ENCODE data around the gene SMYD3.

Gene SMYD3

DNA sequence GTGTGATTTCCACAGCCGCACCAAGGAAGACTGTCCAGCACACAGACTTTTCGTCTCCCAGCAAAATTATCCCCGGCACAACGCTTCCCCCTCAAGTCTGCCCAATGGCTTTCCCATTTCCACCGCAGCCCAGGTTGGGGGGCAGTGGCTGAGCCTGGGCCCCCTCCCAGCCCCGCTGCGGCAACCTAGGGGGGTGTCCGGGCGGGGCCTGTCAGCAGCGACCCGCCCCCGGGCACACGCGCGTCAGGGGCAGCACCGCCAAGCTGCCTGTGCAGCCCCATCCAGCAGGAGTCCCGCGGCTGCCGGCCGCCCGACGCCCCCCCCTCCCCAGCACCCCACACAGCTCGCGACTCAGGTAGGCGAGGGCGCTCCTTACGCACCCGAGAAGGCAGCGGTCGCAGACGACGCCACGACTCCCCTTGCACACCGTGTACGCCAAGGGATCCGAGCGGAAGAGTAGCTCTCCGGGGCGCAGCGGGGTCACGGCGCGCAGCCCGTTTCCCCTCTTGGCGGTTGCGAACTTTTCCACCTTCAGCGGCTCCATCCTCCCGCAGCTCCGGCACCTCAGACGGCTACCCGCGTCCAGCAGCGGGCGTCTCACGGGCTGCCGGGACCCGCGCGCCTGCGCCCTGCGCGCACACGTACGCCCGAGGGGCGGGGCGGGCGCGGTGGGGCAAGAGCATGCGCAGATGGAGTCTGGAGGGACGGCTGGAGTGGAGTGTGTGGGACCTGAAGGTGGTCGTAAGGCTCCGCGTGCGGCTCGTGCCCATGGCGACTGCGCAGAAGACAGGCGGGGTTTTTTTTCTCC is at the start of gene SMYD3:
Gene SMYD3 (minus strand): TSS at position 606 of the 808 bp plus-strand sequence.
- ATAC-seq (ENCODE audit: low read depth): peak; percentile 88
- Mint-ChIP-seq H3K4me1 (peaks cover 25% of the 10 kb centered on the region), H3K9me3 (no peaks in the 10 kb centered on the region), H3K27ac (peak within 1 kb of the TSS; percentile 84), H3K27me3 (no peaks in the 10 kb centered on the region), H3K36me3 (no peaks in the 10 kb centered on the region), H3K4me3 (peak within 1 kb of the TSS; percentile 92)
- peak; percentile 58 to 71 for DNase-seq (ENCODE audit: low spot score in 2 of 2)

DNA sequence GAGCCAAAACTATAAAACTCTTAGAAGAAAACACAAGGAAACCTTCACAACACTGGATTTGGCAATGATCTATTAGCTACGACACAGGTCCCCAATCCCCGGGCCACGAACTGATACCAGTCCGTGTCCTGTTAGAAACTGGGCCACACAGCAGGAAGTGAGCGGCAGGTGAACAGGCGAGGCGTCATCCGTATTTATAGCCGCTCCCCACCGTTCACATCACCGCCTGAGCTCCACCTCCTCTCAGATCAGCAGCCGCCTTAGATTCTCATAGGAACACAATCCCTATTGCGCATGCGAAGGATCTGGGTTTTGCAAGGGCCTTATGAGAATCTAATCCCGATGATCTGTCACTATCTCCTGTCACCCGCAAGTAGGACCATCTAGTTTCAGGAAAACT is 47.1 kb upstream of the SMYD3 start:
- Mint-ChIP-seq H3K36me3 (peaks cover 32% of the 10 kb centered on the region), H3K27me3 (no peaks in the 10 kb centered on the region), H3K9me3 (no peaks in the 10 kb centered on the region), H3K4me1 (peaks cover 3% of the 10 kb centered on the region), H3K4me3 (no peak overlapping the region), H3K27ac (no peak overlapping the region)
- DNase-seq (ENCODE audit: low spot score in 2 of 2): no peak
- ATAC-seq (ENCODE audit: low read depth): no peak

DNA sequence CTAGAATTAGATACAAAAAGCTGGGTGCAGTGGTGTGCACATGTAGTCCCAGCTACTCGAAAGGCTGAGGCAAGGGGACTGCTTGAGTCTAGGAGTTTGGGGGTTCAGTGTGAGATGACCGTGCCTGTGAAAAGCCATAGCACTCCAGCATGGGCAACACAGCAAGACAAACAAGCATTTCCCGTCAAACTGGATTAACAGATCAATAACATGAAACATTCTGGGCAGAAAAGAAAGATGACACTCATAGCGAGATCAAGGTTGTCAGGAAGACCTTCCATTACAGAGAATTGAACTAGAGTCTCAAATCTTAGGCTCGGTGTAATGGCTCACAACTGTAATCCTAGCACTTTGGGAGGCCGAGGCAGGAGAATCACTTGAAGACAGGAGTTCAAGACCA is 45.0 kb upstream of the SMYD3 start:
- peaks cover 3% of the 10 kb centered on the region for H3K4me1 Mint-ChIP-seq
- DNase-seq (ENCODE audit: low spot score in 2 of 2): no peak
- peaks cover 32% of the 10 kb centered on the region for H3K36me3 Mint-ChIP-seq
- no peaks in the 10 kb centered on the region for H3K9me3 Mint-ChIP-seq
- no peak overlapping the region for H3K4me3 Mint-ChIP-seq
- H3K27ac Mint-ChIP-seq: no peak overlapping the region
- no peak for ATAC-seq (ENCODE audit: low read depth)
- no peaks in the 10 kb centered on the region for H3K27me3 Mint-ChIP-seq

DNA sequence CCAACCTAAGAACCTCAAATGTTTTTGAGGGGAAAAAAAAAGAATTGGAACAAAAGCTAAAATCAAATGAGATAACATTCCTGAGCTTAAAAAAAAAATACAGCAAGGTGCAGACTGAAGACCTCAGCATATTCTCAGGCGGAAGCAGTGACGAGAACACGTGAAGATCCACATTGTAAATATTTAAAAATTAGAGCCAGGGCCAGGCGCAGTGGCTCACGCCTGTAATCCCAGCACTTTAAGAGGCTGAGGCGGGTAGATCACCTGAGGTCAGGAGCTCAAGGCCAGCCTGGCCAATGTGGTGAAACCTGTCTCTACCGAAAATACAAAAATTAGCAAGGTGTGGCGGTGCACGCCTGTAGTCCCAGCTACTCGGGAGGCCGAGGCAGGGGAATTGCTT is 43.3 kb upstream of the SMYD3 start:
- DNase-seq (ENCODE audit: low spot score in 2 of 2): no peak
- Mint-ChIP-seq H3K4me1 (peaks cover 3% of the 10 kb centered on the region), H3K9me3 (no peaks in the 10 kb centered on the region), H3K4me3 (no peak overlapping the region), H3K27ac (no peak overlapping the region), H3K27me3 (no peaks in the 10 kb centered on the region), H3K36me3 (peaks cover 26% of the 10 kb centered on the region)
- ATAC-seq (ENCODE audit: low read depth): no peak

DNA sequence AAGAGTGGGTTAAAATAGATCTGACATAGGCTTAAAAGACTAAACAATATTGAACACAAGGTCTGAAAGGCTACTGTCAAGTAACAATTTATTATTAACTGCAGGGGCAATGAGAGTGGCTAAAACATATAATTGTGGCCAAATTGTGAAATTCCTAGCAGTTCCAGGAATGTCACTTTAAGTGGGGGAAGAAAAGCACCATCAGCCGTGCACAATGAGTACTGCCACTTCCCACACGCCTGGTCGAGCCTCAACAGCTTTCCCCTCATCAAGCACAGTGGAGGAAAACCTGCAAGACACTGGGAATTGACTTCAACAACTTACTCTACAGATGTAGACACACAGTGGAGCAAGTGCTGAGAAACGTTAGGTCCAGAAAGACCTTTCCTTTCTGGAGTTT is 42.6 kb upstream of the SMYD3 start:
- no peaks in the 10 kb centered on the region for H3K9me3 Mint-ChIP-seq
- H3K4me3 Mint-ChIP-seq: no peak overlapping the region
- no peak overlapping the region for H3K27ac Mint-ChIP-seq
- ATAC-seq (ENCODE audit: low read depth): no peak
- H3K27me3 Mint-ChIP-seq: no peaks in the 10 kb centered on the region
- H3K36me3 Mint-ChIP-seq: peaks cover 21% of the 10 kb centered on the region
- no peak for DNase-seq (ENCODE audit: low spot score in 2 of 2)
- H3K4me1 Mint-ChIP-seq: peaks cover 3% of the 10 kb centered on the region

DNA sequence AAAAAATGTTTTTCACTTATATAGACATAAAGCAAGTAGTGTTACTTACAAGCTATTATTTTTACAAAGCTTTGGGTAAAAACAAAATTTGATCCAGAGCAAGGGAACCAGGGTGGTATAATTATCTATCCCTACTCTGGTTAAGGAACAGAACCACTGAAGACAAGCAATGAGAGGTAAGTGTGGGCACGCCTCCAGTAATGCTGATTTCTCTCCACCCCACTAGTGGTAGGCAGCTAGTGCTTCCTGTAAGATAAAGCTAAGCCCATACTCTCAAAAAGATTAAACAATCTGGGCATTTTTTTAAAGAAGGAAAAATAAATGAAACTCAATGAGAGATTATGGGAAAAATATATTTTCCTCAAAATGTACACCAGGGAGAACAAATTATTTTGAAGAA is 36.9 kb upstream of the SMYD3 start:
- H3K27ac Mint-ChIP-seq: no peak overlapping the region
- no peaks in the 10 kb centered on the region for H3K27me3 Mint-ChIP-seq
- no peaks in the 10 kb centered on the region for H3K9me3 Mint-ChIP-seq
- no peak overlapping the region for H3K4me3 Mint-ChIP-seq
- H3K4me1 Mint-ChIP-seq: no peaks in the 10 kb centered on the region
- DNase-seq (ENCODE audit: low spot score in 2 of 2) (no peak), ATAC-seq (ENCODE audit: low read depth) (no peak)
- H3K36me3 Mint-ChIP-seq: peaks cover 22% of the 10 kb centered on the region

DNA sequence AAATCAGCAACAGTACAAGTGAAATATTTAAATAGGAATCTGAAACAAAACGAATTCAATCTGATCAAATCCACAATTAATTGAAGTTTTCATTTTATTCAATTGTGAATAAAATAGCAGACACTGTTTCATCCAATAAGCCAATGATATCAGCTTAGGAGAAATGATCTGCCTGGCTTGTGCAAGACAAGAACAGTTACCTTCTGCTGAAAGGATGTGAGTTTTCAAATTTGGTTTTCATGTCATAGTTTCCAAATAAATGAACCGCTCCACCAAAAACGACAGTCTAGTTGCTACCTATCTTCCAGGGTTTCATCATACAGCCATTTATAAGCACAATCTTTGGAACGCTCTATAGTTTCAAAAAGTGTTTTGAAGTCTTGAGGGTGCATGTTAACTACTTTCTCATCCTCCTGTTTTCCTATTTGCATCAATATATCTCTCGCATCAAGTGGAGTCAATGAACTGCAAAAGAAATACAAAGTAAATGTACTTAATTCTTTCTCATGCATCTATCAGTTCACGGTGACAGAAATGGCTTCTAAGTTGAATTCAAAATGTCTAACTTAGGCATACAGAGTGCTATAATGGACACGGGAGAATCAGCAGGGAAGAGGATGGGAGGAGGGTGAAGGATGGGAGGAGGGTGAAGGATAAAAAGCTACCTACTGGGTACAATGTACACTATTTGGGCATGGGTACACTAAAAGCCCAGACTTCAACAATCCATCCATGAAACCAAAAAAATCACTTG is 33.8 kb upstream of the SMYD3 start:
- Mint-ChIP-seq H3K9me3 (no peaks in the 10 kb centered on the region), H3K27me3 (no peaks in the 10 kb centered on the region), H3K4me3 (no peak overlapping the region), H3K27ac (no peak overlapping the region), H3K36me3 (peaks cover 25% of the 10 kb centered on the region), H3K4me1 (no peaks in the 10 kb centered on the region)
- no peak for ATAC-seq (ENCODE audit: low read depth)
- no peak for DNase-seq (ENCODE audit: low spot score in 2 of 2)

DNA sequence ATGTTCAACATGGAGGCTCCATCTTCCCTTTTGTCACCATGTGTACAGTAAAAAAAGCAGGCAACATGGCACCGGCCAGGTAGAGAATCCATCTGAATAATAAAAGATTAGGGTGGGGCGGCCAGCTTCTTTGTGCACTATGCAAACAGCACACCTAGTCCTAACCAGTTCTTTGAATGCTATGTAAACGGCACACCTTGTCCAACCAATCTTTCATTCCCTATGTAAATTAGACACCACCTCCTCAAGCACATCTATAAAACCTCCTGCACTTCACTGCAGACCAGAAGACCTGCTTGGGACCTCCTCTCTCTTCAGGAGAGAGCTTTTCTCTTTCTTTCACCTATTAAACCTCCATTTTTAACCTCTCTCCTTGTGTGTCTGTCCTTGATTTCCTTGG is 30.8 kb upstream of the SMYD3 start:
- DNase-seq (ENCODE audit: low spot score in 2 of 2) (no peak), ATAC-seq (ENCODE audit: low read depth) (no peak)
- Mint-ChIP-seq H3K27me3 (no peaks in the 10 kb centered on the region), H3K27ac (no peak overlapping the region), H3K4me1 (no peaks in the 10 kb centered on the region), H3K4me3 (no peak overlapping the region), H3K9me3 (no peaks in the 10 kb centered on the region), H3K36me3 (peaks cover 17% of the 10 kb centered on the region)

DNA sequence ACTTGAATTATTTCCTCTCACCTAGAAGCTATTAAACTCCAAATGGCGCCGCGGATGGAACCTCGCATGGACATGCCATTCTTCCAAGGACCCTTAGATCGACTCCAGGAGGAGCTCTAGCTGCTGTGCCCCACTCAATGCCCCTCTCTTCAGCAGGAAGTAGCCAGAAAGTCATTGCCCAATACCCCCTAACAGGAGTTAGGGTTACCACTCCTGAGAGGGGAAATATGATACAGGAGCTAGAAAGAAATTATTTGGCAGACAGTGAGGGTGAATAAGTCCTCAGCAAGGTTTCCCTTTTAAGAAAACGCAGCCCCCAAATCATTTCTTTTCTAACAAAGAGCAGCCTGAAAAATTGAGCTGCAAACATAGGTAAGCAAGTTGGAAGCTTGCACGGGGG is 30.4 kb upstream of the SMYD3 start:
- Mint-ChIP-seq H3K4me1 (no peaks in the 10 kb centered on the region), H3K9me3 (no peaks in the 10 kb centered on the region), H3K36me3 (peaks cover 17% of the 10 kb centered on the region), H3K27ac (no peak overlapping the region), H3K4me3 (no peak overlapping the region), H3K27me3 (no peaks in the 10 kb centered on the region)
- DNase-seq (ENCODE audit: low spot score in 2 of 2): no peak
- no peak for ATAC-seq (ENCODE audit: low read depth)

DNA sequence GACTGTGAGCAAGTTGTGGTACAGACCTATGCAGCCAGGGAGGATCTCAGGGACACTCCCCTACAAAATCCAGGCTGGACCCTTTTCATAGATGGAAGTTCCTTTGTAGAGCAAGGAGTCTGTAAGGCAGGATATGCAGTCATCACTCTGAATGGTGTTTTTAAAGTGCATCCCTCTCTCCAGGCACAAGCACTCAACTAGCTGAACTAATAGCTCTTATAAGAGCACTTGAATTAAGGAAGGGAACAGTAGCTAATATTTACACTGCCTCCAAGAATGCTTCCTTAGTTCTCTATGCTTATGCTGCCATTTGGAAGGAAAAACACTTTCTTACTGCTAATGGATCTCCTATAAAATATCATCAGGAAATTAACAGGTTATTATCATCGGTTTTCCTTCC is 27.0 kb upstream of the SMYD3 start:
- peaks cover 8% of the 10 kb centered on the region for H3K36me3 Mint-ChIP-seq
- no peak overlapping the region for H3K27ac Mint-ChIP-seq
- H3K4me3 Mint-ChIP-seq: no peak overlapping the region
- no peaks in the 10 kb centered on the region for H3K4me1 Mint-ChIP-seq
- H3K9me3 Mint-ChIP-seq: peaks cover 4% of the 10 kb centered on the region
- ATAC-seq (ENCODE audit: low read depth) (no peak), DNase-seq (ENCODE audit: low spot score in 2 of 2) (no peak)
- no peaks in the 10 kb centered on the region for H3K27me3 Mint-ChIP-seq

DNA sequence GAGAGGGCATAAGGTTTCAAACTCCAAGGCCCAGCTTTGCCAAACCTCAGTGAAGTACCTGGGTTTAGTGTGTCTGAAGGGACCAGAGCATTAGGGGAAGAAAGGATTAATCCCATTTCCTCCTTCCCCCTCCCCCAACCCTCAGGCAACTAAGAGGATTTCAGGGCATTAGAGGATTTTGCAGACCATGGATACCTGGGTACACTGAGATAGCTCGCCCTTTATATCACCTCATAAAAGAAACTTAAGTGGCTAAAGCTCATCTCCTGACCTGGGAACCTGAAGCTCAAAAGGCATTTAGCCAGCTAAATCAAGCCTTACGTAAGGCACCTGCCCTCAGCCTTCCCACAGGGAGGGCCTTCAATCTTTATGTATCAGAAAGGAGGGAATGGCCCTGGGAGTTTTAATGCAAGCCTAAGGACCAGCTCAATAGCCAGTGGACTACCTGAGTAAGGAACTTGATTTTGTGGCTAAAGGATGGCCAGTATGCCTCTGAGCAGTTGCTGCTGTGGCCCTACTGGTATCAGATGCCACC is 26.4 kb upstream of the SMYD3 start:
- Mint-ChIP-seq H3K27me3 (no peaks in the 10 kb centered on the region), H3K4me1 (no peaks in the 10 kb centered on the region), H3K36me3 (peaks cover 4% of the 10 kb centered on the region), H3K27ac (no peak overlapping the region), H3K9me3 (peaks cover 4% of the 10 kb centered on the region), H3K4me3 (no peak overlapping the region)
- ATAC-seq (ENCODE audit: low read depth): no peak
- no peak for DNase-seq (ENCODE audit: low spot score in 2 of 2)

DNA sequence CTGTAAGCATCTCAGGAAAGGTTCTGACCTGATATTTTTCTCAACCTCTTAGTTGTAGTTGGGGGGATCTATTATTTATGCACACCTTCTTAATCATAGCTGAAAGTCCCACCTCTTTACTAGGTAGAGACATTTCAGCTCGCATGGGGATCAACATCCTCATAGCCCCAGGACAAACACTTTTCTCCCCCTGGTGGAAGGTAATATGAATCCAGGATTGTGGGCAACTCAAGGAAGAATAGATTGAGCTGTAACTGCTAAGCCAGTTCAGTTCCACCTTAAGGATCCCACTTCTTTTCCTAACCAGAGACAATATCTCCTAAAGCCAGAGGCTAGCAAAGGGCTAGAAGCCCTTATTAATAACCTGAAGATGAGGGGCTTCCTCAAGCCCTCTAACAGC is 25.4 kb upstream of the SMYD3 start:
- Mint-ChIP-seq H3K4me1 (peaks cover 3% of the 10 kb centered on the region), H3K4me3 (no peak overlapping the region), H3K36me3 (peaks cover 4% of the 10 kb centered on the region), H3K27ac (no peak overlapping the region), H3K9me3 (peaks cover 4% of the 10 kb centered on the region), H3K27me3 (no peaks in the 10 kb centered on the region)
- ATAC-seq (ENCODE audit: low read depth) (no peak), DNase-seq (ENCODE audit: low spot score in 2 of 2) (no peak)

DNA sequence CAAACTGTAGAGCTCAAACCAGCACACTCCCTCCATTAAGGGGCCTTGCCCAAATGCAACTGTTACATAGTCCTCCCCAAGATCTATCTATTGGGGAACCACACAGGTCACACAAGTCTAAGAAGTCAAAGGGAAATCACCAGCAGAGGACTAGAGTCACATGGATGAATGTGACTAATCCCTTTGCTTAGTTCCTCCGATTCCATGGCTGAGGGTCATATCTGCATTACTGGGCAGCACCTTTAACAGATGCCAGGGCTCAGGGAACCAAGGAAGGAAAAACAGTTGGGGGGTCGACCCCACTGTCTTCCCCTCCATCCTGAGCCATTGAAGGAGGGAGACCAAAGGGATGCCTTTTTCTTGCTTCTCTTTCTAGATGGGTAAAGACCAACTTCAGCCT is 23.4 kb upstream of the SMYD3 start:
- no peak overlapping the region for H3K4me3 Mint-ChIP-seq
- no peak overlapping the region for H3K27ac Mint-ChIP-seq
- peaks cover 4% of the 10 kb centered on the region for H3K36me3 Mint-ChIP-seq
- no peaks in the 10 kb centered on the region for H3K27me3 Mint-ChIP-seq
- peaks cover 6% of the 10 kb centered on the region for H3K9me3 Mint-ChIP-seq
- H3K4me1 Mint-ChIP-seq: peaks cover 7% of the 10 kb centered on the region
- no peak for DNase-seq (ENCODE audit: low spot score in 2 of 2)
- no peak for ATAC-seq (ENCODE audit: low read depth)

DNA sequence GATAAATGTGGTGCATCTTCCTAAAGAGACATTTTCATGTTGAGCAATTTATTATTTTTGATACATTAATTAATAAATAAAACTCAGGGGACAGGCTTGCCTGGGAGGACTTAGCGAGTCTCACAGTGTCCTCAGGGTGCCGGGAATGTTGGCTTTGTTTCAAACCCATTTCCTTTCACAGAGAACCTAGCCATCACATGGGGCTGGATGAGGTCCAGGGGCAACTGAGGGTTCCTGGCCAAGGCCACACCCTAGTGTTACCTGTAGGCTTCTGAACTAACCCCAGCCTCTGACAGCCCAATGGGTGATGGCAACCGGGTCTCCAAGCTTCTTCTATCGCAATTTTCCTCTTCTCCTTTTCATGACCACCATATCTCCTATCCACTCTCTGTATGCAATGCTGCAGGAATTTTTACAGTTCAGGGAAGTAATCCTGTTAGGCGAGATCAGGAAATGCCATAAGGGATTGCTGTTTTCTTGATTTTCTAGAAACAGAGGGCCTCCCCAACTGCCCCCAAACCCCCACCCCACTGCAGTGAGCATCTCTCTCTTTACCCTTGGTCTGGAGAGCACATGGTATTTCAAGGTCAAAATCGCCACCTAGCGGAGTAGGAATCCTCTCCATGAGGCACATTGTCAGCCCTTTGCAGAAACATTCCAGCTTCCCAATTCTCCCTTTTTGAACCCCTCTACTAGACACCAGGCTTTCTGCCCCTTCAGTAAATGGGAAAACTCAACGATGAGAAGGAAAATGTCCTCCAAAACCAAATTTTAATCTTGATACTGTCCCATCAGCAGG is 22.1 kb upstream of the SMYD3 start:
- H3K36me3 Mint-ChIP-seq: peaks cover 4% of the 10 kb centered on the region
- H3K4me3 Mint-ChIP-seq: no peak overlapping the region
- H3K9me3 Mint-ChIP-seq: peaks cover 6% of the 10 kb centered on the region
- H3K27me3 Mint-ChIP-seq: no peaks in the 10 kb centered on the region
- ATAC-seq (ENCODE audit: low read depth): no peak
- no peak for DNase-seq (ENCODE audit: low spot score in 2 of 2)
- H3K27ac Mint-ChIP-seq: no peak overlapping the region
- H3K4me1 Mint-ChIP-seq: peaks cover 7% of the 10 kb centered on the region
